NB4 (cell line): ENCODE results near the gene AS3MT.

Experiments used
- CTCF ChIP-seq: IDR thresholded peaks from one replicate; pipeline ENCODE4 v1.5.1; 2012; ENCODE audit warnings: low read depth, low read length
- MAX ChIP-seq: IDR thresholded peaks from 2 replicates; pipeline ENCODE4 v1.6.1; 2011; ENCODE audit warnings: low read depth, low read length

- TF ChIP-seq CTCF (no peak), MAX (no peak)
Observed at GRCh38 chr10:102870221-102870620, 951 bp downstream of the AS3MT start.
